Calu3 (cell line): ENCODE data around the gene SH2D4B. TPM values are rescaled to one million over a fixed set of nuclear protein-coding genes. Genes with fewer than 3 reads are reported as not detected.

Experiments
- BruUV-seq: library from RNA; stranded (reverse); fragments of 400-500 nt; replicated peaks from 2 replicates; lab custom pipeline; 2021; lab: Mats Ljungman, UMichigan
- CTCF ChIA-PET: fragments of 300-600 bp; sonication (Branson Sonifier 250); formaldehyde crosslinking; loops from one replicate; lab custom pipeline; 2022; ENCODE audit warnings: antibody characterized with exemption; lab: Charles Lee
- DNase-seq: peaks from one replicate; pipeline ENCODE4 v3.0.0; 2022
- H3K27ac Mint-ChIP-seq: one replicate; pipeline ENCODE4 v1.8.0; 2022; ENCODE audit warnings: mixed read lengths; ENCODE audit not compliant: unreplicated experiment
- H3K27me3 Mint-ChIP-seq: one replicate; pipeline ENCODE4 v1.8.0; 2022; ENCODE audit warnings: mixed read lengths; ENCODE audit not compliant: unreplicated experiment
- H3K36me3 Mint-ChIP-seq: one replicate; pipeline ENCODE4 v1.8.0; 2022; ENCODE audit warnings: mild to moderate bottlenecking, moderate library complexity, mixed read lengths; ENCODE audit not compliant: insufficient read depth, unreplicated experiment
- H3K4me1 Mint-ChIP-seq: one replicate; pipeline ENCODE4 v1.8.0; 2022; ENCODE audit warnings: mild to moderate bottlenecking, low read depth, mixed read lengths; ENCODE audit not compliant: unreplicated experiment
- H3K4me3 Mint-ChIP-seq: one replicate; pipeline ENCODE4 v1.8.0; 2022; ENCODE audit warnings: mild to moderate bottlenecking, low read depth, moderate library complexity, mixed read lengths; ENCODE audit not compliant: unreplicated experiment
- H3K9me3 Mint-ChIP-seq: one replicate; pipeline ENCODE4 v1.8.0; 2022; ENCODE audit warnings: low read depth, mixed read lengths; ENCODE audit not compliant: unreplicated experiment
- intact Hi-C: fragments of 100-400 bp; cut with micrococcal nuclease; formaldehyde crosslinking; loops from one replicate; pipeline ENCODE4 v1.10.0; 2022; ENCODE audit not compliant: unreplicated experiment
- total RNA-seq: library from RNA; stranded (reverse); gene quantifications from 2 replicates; pipeline ENCODE4 v1.2.3, GENCODE V29; 2022
- TF ChIP-seq, protein P1 (sequence below): fragments of 200-600 bp; IDR thresholded peaks from one replicate; pipeline ENCODE4 v1.8.0; 2022; ENCODE audit warnings: antibody characterized with exemption; ENCODE audit not compliant: unreplicated experiment

Gene SH2D4B
- total RNA-seq, 1 experiment from 2014 or later: not detected

- Mint-ChIP-seq H3K27me3 (no peaks in the 10 kb centered on the region), H3K36me3 (peaks cover 47% of the 10 kb centered on the region), H3K9me3 (no peaks in the 10 kb centered on the region), H3K27ac (peak overlapping the region; percentile 90), H3K4me1 (peaks cover 100% of the 10 kb centered on the region), H3K4me3 (peak overlapping the region; percentile 25)
- intact Hi-C loops: loop anchor here (2.0 kb wide), 1 partner anchor 59 kb away; no protein-coding TSS in a partner anchor
- DNase-seq: no peak
- BruUV-seq: no TSS peak
- CTCF ChIA-PET: interaction anchor here (5.9 kb wide), 2 partner anchors 46 to 58 kb away, joined by 116 to 122 read pairs; partner anchors contain the start of gene TSPAN14
- TF ChIP-seq, protein P1, sequence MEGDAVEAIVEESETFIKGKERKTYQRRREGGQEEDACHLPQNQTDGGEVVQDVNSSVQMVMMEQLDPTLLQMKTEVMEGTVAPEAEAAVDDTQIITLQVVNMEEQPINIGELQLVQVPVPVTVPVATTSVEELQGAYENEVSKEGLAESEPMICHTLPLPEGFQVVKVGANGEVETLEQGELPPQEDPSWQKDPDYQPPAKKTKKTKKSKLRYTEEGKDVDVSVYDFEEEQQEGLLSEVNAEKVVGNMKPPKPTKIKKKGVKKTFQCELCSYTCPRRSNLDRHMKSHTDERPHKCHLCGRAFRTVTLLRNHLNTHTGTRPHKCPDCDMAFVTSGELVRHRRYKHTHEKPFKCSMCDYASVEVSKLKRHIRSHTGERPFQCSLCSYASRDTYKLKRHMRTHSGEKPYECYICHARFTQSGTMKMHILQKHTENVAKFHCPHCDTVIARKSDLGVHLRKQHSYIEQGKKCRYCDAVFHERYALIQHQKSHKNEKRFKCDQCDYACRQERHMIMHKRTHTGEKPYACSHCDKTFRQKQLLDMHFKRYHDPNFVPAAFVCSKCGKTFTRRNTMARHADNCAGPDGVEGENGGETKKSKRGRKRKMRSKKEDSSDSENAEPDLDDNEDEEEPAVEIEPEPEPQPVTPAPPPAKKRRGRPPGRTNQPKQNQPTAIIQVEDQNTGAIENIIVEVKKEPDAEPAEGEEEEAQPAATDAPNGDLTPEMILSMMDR: no peak
Measured at GRCh38 chr10:80503584-80504157, 34.0 kb upstream of the SH2D4B start.

- H3K27me3 Mint-ChIP-seq: no peaks in the 10 kb centered on the region
- H3K36me3 Mint-ChIP-seq: peaks cover 49% of the 10 kb centered on the region
- peak overlapping the region; percentile 25 for H3K4me3 Mint-ChIP-seq
- H3K27ac Mint-ChIP-seq: peak overlapping the region; percentile 90
- peaks cover 100% of the 10 kb centered on the region for H3K4me1 Mint-ChIP-seq
- BruUV-seq: no TSS peak
- no peak for DNase-seq
- TF ChIP-seq, protein P1: no peak
- CTCF ChIA-PET: interaction anchor here (2.1 to 5.9 kb wide), 6 partner anchors 13 to 126 kb away, joined by 7 to 122 read pairs (median 12); partner anchors contain the start of gene TSPAN14
- H3K9me3 Mint-ChIP-seq: no peaks in the 10 kb centered on the region
- intact Hi-C loops: loop anchor here (2.0 kb wide), 1 partner anchor 59 kb away; no protein-coding TSS in a partner anchor
Measured at GRCh38 chr10:80504158-80504811, 33.4 kb upstream of the SH2D4B start.

DNA sequence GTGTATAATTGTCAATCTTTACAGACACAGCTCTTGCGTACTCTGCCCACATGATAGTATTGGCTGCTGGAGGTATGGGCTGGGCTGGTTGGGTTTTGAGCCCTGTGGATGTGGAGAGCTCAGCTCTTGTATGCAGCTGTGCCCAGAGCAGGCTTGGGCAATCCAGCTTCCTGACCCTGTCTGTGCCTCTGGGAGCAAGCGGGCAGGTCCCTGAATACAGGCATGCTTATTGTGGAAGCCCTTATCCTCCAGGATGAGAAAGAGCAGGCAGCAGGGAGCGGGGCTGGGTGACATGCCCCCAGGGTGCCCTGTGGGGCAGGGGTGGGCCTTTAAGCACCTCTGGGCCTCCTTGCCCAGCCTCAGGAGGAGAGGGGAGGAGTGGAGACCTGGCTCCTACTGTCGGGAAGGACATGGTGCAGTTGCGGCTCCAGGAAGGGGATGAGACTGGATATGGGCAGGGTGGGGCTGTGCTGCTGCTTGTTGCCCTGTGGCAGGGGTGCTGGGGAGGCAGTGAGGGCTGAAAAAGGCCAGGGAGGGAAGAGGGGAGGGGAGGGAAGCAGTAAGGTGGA lies 32.7 kb upstream of the SH2D4B start:
- Mint-ChIP-seq H3K27ac (peak overlapping the region; percentile 90), H3K9me3 (no peaks in the 10 kb centered on the region), H3K4me1 (peaks cover 100% of the 10 kb centered on the region), H3K4me3 (peak overlapping the region; percentile 25), H3K36me3 (peaks cover 54% of the 10 kb centered on the region), H3K27me3 (no peaks in the 10 kb centered on the region)
- DNase-seq: no peak
- TF ChIP-seq, protein P1: no peak
- BruUV-seq: no TSS peak
- intact Hi-C loops: loop anchor here (2.0 to 5.0 kb wide), 2 partner anchors 60 to 123 kb away; no protein-coding TSS in a partner anchor
- CTCF ChIA-PET: interaction anchor here (0.6 to 5.9 kb wide), 14 partner anchors 13 to 158 kb away, joined by 3 to 122 read pairs (median 6); partner anchors contain the start of genes PRXL2A and TSPAN14

GRCh38 chr10:80506189-80506575 lies 31.5 kb upstream of the SH2D4B start:
- no TSS peak for BruUV-seq
- peak overlapping the region; percentile 25 for H3K4me3 Mint-ChIP-seq
- intact Hi-C loops: loop anchor here (2.0 to 5.0 kb wide), 2 partner anchors 45 to 124 kb away; no protein-coding TSS in a partner anchor
- H3K4me1 Mint-ChIP-seq: peaks cover 99% of the 10 kb centered on the region
- no peaks in the 10 kb centered on the region for H3K27me3 Mint-ChIP-seq
- TF ChIP-seq, protein P1: no peak
- DNase-seq: peak; percentile 60
- no peaks in the 10 kb centered on the region for H3K9me3 Mint-ChIP-seq
- H3K36me3 Mint-ChIP-seq: peaks cover 61% of the 10 kb centered on the region
- H3K27ac Mint-ChIP-seq: peak overlapping the region; percentile 90
- CTCF ChIA-PET: interaction anchor here (0.6 to 5.9 kb wide), 21 partner anchors 15 to 292 kb away, joined by 3 to 122 read pairs (median 4); partner anchors contain the start of genes PRXL2A and TSPAN14
